ENCODE data around the gene TAS2R1. TPM values are rescaled to one million over a fixed set of nuclear protein-coding genes. Genes with fewer than 3 reads are reported as not detected.

The TAS2R1 gene
- total RNA-seq, 2 experiments from 2014 or later: not detected

- DNase-seq (no peak), ATAC-seq (no peak)
- no peak overlapping the region for H3K4me3 Mint-ChIP-seq
- H3K27ac Mint-ChIP-seq: no peak overlapping the region
- H3K9me3 Mint-ChIP-seq (ENCODE audit: low read depth): peaks cover 2% of the 10 kb centered on the region
- intact Hi-C loops (cut with DNase I, micrococcal nuclease): no loop called here
- no peaks in the 10 kb centered on the region for H3K36me3 Mint-ChIP-seq (ENCODE audit: low read depth)
- ChIA-PET POLR2A (no interaction called here), CTCF (no interaction called here)
- no peaks in the 10 kb centered on the region for H3K4me1 Mint-ChIP-seq
- no peaks in the 10 kb centered on the region for H3K27me3 Mint-ChIP-seq
These were observed 10.6 kb downstream of the TAS2R1 start for GRCh38 chr5:9619331-9620092.

GRCh38 chr5:9617739-9618504 is 12.2 kb downstream of the TAS2R1 start:
- Mint-ChIP-seq H3K4me3 (no peak overlapping the region), H3K27me3 (no peaks in the 10 kb centered on the region), H3K27ac (no peak overlapping the region), H3K9me3 (ENCODE audit: low read depth) (peaks cover 2% of the 10 kb centered on the region), H3K4me1 (no peaks in the 10 kb centered on the region), H3K36me3 (ENCODE audit: low read depth) (no peaks in the 10 kb centered on the region)
- intact Hi-C loops (cut with DNase I, micrococcal nuclease): no loop called here
- POLR2A ChIA-PET: no interaction called here
- DNase-seq (no peak), ATAC-seq (no peak)
- CTCF ChIA-PET: no interaction called here

- no peak overlapping the region for H3K27ac Mint-ChIP-seq
- H3K4me3 Mint-ChIP-seq: no peak overlapping the region
- ATAC-seq: no peak
- CTCF ChIA-PET: no interaction called here
- no peaks in the 10 kb centered on the region for H3K27me3 Mint-ChIP-seq
- H3K36me3 Mint-ChIP-seq (ENCODE audit: low read depth): no peaks in the 10 kb centered on the region
- peaks cover 2% of the 10 kb centered on the region for H3K9me3 Mint-ChIP-seq (ENCODE audit: low read depth)
- no peaks in the 10 kb centered on the region for H3K4me1 Mint-ChIP-seq
- POLR2A ChIA-PET: no interaction called here
- intact Hi-C loops (cut with DNase I, micrococcal nuclease): no loop called here
- no peak for DNase-seq
These were observed 12.9 kb downstream of the TAS2R1 start for GRCh38 chr5:9617221-9617620.

DNA sequence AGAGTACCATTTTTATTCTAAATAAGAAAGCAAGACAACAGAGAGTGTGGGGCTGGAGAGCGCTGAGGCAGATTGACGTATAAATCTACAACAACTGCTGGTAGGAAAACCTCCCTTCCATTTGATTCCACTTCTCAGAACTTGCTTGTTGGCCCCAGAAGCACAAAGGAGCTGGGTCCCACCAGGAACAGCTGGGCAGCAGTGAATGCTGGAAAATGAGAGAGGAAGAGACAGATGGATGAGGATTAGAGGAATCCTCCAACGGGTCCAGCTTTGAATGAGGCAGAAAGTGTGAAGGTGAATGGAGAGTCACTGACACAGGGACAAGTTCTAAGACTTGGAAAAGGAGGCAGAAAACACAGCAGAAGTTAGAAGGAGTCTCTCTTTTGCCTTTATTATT is 14.8 kb downstream of the TAS2R1 start:
- ChIA-PET POLR2A (no interaction called here), CTCF (interaction anchor here (1.4 kb wide), 1 partner anchor 12 kb away, joined by 6 read pairs; no protein-coding TSS in a partner anchor)
- H3K9me3 Mint-ChIP-seq (ENCODE audit: low read depth): peaks cover 9% of the 10 kb centered on the region
- no peak for DNase-seq
- no peaks in the 10 kb centered on the region for H3K27me3 Mint-ChIP-seq
- H3K4me3 Mint-ChIP-seq: no peak overlapping the region
- H3K36me3 Mint-ChIP-seq (ENCODE audit: low read depth): no peaks in the 10 kb centered on the region
- H3K4me1 Mint-ChIP-seq: no peaks in the 10 kb centered on the region
- H3K27ac Mint-ChIP-seq: no peak overlapping the region
- intact Hi-C loops (cut with DNase I, micrococcal nuclease): no loop called here
- no peak for ATAC-seq

- no peaks in the 10 kb centered on the region for H3K4me1 Mint-ChIP-seq
- ATAC-seq (no peak), DNase-seq (no peak)
- ChIA-PET CTCF (no interaction called here), POLR2A (no interaction called here)
- H3K9me3 Mint-ChIP-seq (ENCODE audit: low read depth): peaks cover 9% of the 10 kb centered on the region
- no peak overlapping the region for H3K4me3 Mint-ChIP-seq
- H3K27me3 Mint-ChIP-seq: no peaks in the 10 kb centered on the region
- intact Hi-C loops (cut with DNase I, micrococcal nuclease): no loop called here
- no peaks in the 10 kb centered on the region for H3K36me3 Mint-ChIP-seq (ENCODE audit: low read depth)
- H3K27ac Mint-ChIP-seq: no peak overlapping the region
These were observed 16.8 kb downstream of the TAS2R1 start for GRCh38 chr5:9613360-9613759.

- H3K4me3 Mint-ChIP-seq: no peak overlapping the region
- no peaks in the 10 kb centered on the region for H3K36me3 Mint-ChIP-seq (ENCODE audit: low read depth)
- ATAC-seq (no peak), DNase-seq (no peak)
- peaks cover 9% of the 10 kb centered on the region for H3K9me3 Mint-ChIP-seq (ENCODE audit: low read depth)
- H3K27me3 Mint-ChIP-seq: no peaks in the 10 kb centered on the region
- intact Hi-C loops (cut with DNase I, micrococcal nuclease): no loop called here
- H3K27ac Mint-ChIP-seq: no peak overlapping the region
- H3K4me1 Mint-ChIP-seq: no peaks in the 10 kb centered on the region
- CTCF ChIA-PET: no interaction called here
- POLR2A ChIA-PET: no interaction called here
These were observed 19.2 kb downstream of the TAS2R1 start for GRCh38 chr5:9610969-9611368.

- no peak overlapping the region for H3K27ac Mint-ChIP-seq
- H3K36me3 Mint-ChIP-seq (ENCODE audit: low read depth): no peaks in the 10 kb centered on the region
- CTCF ChIA-PET: no interaction called here
- ATAC-seq: no peak
- no peaks in the 10 kb centered on the region for H3K27me3 Mint-ChIP-seq
- no peak overlapping the region for H3K4me3 Mint-ChIP-seq
- POLR2A ChIA-PET: no interaction called here
- H3K9me3 Mint-ChIP-seq (ENCODE audit: low read depth): peaks cover 9% of the 10 kb centered on the region
- no peak for DNase-seq
- intact Hi-C loops (cut with DNase I, micrococcal nuclease): no loop called here
- H3K4me1 Mint-ChIP-seq: no peaks in the 10 kb centered on the region
These were observed 19.8 kb downstream of the TAS2R1 start for GRCh38 chr5:9610364-9610763.

- Mint-ChIP-seq H3K9me3 (ENCODE audit: low read depth) (peaks cover 10% of the 10 kb centered on the region), H3K4me1 (no peaks in the 10 kb centered on the region), H3K27ac (no peak overlapping the region), H3K4me3 (no peak overlapping the region), H3K36me3 (ENCODE audit: low read depth) (no peaks in the 10 kb centered on the region), H3K27me3 (no peaks in the 10 kb centered on the region)
- POLR2A ChIA-PET: no interaction called here
- intact Hi-C loops (cut with DNase I, micrococcal nuclease): no loop called here
- DNase-seq (no peak), ATAC-seq (no peak)
- CTCF ChIA-PET: no interaction called here
These were observed 22.1 kb downstream of the TAS2R1 start for GRCh38 chr5:9608093-9608492.

DNA sequence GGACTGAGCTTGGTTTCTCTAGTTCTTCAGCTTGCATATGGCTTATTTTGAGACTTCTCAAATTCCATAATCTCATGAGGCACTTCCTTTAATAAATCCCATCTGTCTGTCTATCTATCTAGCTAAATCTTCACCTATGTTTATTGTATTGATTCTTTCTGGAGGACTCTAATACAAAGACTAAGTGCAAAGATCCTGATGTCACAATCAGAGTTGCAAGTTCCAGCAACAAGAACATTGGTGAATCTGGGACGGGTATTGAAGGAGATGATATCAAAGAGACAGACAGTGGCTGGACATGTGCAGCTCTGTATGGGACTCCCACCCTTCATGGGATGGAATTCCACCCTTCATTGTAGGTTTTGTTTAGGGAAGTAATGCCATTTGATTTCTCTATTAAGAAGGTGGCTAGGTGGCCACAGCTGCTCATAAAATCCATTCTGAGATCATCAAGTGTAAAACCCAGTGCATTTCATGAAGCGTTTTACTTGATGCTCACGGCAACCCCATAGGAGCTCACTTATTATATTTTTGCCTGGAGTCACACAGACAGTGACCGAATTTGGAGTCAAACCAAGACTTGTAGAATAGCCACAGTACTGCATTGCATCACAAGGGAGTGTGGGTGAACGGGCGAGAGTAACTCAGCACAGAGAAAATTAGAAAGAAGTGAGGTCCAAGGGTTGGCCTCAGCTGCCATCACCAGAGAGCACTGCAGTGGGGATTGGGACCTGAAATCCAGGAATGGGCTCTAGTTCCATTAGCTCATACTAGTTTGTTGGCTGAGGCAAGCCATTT is 24.9 kb downstream of the TAS2R1 start:
- ATAC-seq (no peak), DNase-seq (no peak)
- H3K27ac Mint-ChIP-seq: no peak overlapping the region
- H3K36me3 Mint-ChIP-seq (ENCODE audit: low read depth): no peaks in the 10 kb centered on the region
- ChIA-PET POLR2A (interaction anchor here (0.5 kb wide), 1 partner anchor 740 kb away, joined by 3 read pairs; no protein-coding TSS in a partner anchor), CTCF (no interaction called here)
- H3K4me1 Mint-ChIP-seq: no peaks in the 10 kb centered on the region
- H3K4me3 Mint-ChIP-seq: no peak overlapping the region
- intact Hi-C loops (cut with DNase I, micrococcal nuclease): no loop called here
- no peaks in the 10 kb centered on the region for H3K27me3 Mint-ChIP-seq
- H3K9me3 Mint-ChIP-seq (ENCODE audit: low read depth): peaks cover 3% of the 10 kb centered on the region

- ATAC-seq (no peak), DNase-seq (no peak)
- ChIA-PET CTCF (no interaction called here), POLR2A (interaction anchor here (0.5 kb wide), 1 partner anchor 739 kb away, joined by 3 read pairs; no protein-coding TSS in a partner anchor)
- H3K4me1 Mint-ChIP-seq: no peaks in the 10 kb centered on the region
- intact Hi-C loops (cut with DNase I, micrococcal nuclease): no loop called here
- no peak overlapping the region for H3K4me3 Mint-ChIP-seq
- H3K9me3 Mint-ChIP-seq (ENCODE audit: low read depth): peaks cover 3% of the 10 kb centered on the region
- no peak overlapping the region for H3K27ac Mint-ChIP-seq
- H3K27me3 Mint-ChIP-seq: no peaks in the 10 kb centered on the region
- no peaks in the 10 kb centered on the region for H3K36me3 Mint-ChIP-seq (ENCODE audit: low read depth)
These were observed 25.7 kb downstream of the TAS2R1 start for GRCh38 chr5:9604416-9604815.

- Mint-ChIP-seq H3K4me1 (no peaks in the 10 kb centered on the region), H3K36me3 (ENCODE audit: low read depth) (no peaks in the 10 kb centered on the region), H3K4me3 (no peak overlapping the region), H3K27ac (no peak overlapping the region), H3K27me3 (peaks cover 4% of the 10 kb centered on the region), H3K9me3 (ENCODE audit: low read depth) (peaks cover 3% of the 10 kb centered on the region)
- no peak for DNase-seq
- POLR2A ChIA-PET: no interaction called here
- CTCF ChIA-PET: no interaction called here
- ATAC-seq: no peak
- intact Hi-C loops (cut with DNase I, micrococcal nuclease): no loop called here
These were observed 29.0 kb downstream of the TAS2R1 start for GRCh38 chr5:9601055-9601739.

All from activated CD4-positive, alpha-beta T cell treated with anti-CD3 and anti-CD28 coated beads for 36 hours (primary cell).